Measurements from ENCODE around the gene HLCS.
A peak's percentile ranks its signal among the peaks of the same experiment; 100 is the strongest.

GRCh38 chr21:36926989-36927718 lies 39.3 kb downstream of the HLCS start:
- TF ChIP-seq ZNF776 (tag by site-specific recombination; IDR thresholded peaks at IDR 0.05; ENCODE audit: borderline replicate concordance) (no peak), ZNF629 (tag by site-specific recombination; IDR thresholded peaks at IDR 0.05) (peak; percentile 65; the same call in 1 of the 2 replicates), CTCF (tag by site-specific recombination; IDR thresholded peaks at IDR 0.05) (no peak), ZSCAN18 (tag by site-specific recombination; IDR thresholded peaks at IDR 0.05) (no peak), SP2 (tag by site-specific recombination; IDR thresholded peaks at IDR 0.05) (no peak), YY1 (tag by site-specific recombination; IDR thresholded peaks at IDR 0.05) (no peak)
